Ovary (tissue), 9 donors: ENCODE measurements around the gene TIMP2. TPM values are rescaled to one million over a fixed set of nuclear protein-coding genes. Genes with fewer than 3 reads are reported as not detected.

Experiments used
- DNase-seq, 5 donors: peaks; one replicate each; pipeline ENCODE4 v3.0.0-alpha.2; 2019 to 2020
- H3K27ac ChIP-seq, 2 donors: fragments of 200-600 bp; one replicate each; pipeline versions ENCODE4 v1.5.1 to v1.8.0; 2019 to 2022
- H3K27me3 ChIP-seq: fragments of 200-600 bp; one replicate; pipeline ENCODE4 v1.8.0; 2022
- H3K36me3 ChIP-seq: fragments of 200-600 bp; sonication (generic); one replicate; pipeline ENCODE4 v1.5.1; 2019
- H3K4me1 ChIP-seq: one replicate; pipeline ENCODE4 v1.8.1; 2013; ENCODE audit warnings: mild to moderate bottlenecking, moderate library complexity; ENCODE audit not compliant: insufficient read depth
- H3K4me3 ChIP-seq: fragments of 200-600 bp; sonication (generic); one replicate; pipeline ENCODE4 v1.5.1; 2017
- H3K9me3 ChIP-seq, 2 donors: fragments of 200-600 bp in 1 of 2; sonication (generic) in 1 of 2; one replicate each; pipeline versions ENCODE4 v1.5.1 to v1.8.1; 2013 to 2019; ENCODE audit warnings: mild to moderate bottlenecking in 1 of 2, moderate library complexity in 1 of 2
- CTCF ChIP-seq, 3 donors: fragments of 450-650 bp in 2 of 3; fragments of 200-600 bp in 1 of 3; IDR thresholded peaks; one replicate each; pipeline versions ENCODE4 v1.5.1 to v1.8.0; 2016 to 2022; ENCODE audit warnings: antibody characterized with exemption in 3 of 3, mild to moderate bottlenecking in 1 of 3
- EP300 ChIP-seq: sonication (generic); formaldehyde crosslinking; IDR thresholded peaks from one replicate; pipeline ENCODE4 v1.6.1; 2017; ENCODE audit warnings: antibody characterized with exemption
- POLR2A ChIP-seq: fragments of 450-650 bp; IDR thresholded peaks from one replicate; pipeline ENCODE4 v1.6.1; 2017; ENCODE audit warnings: antibody characterized with exemption, mild to moderate bottlenecking, moderate library complexity
- WGBS, 3 donors: extraction: QIAGEN DNeasy Blood & Tissue Kit in 1 of 3; methylation state at CpG; one replicate each; pipeline versions ENCODE4 v1.1.5 to v1.1.7; 2013 to 2017; 5-methylcytosine and 5-hydroxymethylcytosine counted together
- intact Hi-C, 4 donors: fragments of 100-400 bp; cut with DNase I; formaldehyde crosslinking; loops; one replicate each; pipeline versions ENCODE4 v1.11.0 to v1.15.1; 2022 to 2023
- polyA plus RNA-seq, 2 donors: library from polyadenylated mRNA; stranded (reverse); fragments of 200-250 nt in 1 of 2; fragments of 350-450 nt in 1 of 2; fragmentation: Illumina TruSeq in 1 of 2; extraction: RNeasy Lipid Tissue Mini Kit (QIAGEN cat#74804) in 1 of 2; gene quantifications; one replicate each; pipeline ENCODE4 v1.2.3, GENCODE V29; 2013 to 2014
- total RNA-seq, 7 donors: library from RNA; depleted of rRNA in 2 of 7; stranded (reverse); fragments of >200 nt in 2 of 7; fragmentation: NEBNext Ultra II Directional in 3 of 7; extraction: Animal tissue kit (Norgen Biotek cat#: 25700) in 3 of 7; gene quantifications; one replicate each; pipeline versions ENCODE4 v1.1.0 to v1.2.4, GENCODE V29; 2016 to 2023
- donor health status: DM: no; HTN: no; CAD: no; lungs with moderate emphysema.
- donor health status: DM: no; HTN: no; CAD: no.
- donor health status: Bipolar disorder and iron deficiency.
- donor health status: DM: yes; HTN: yes; CAD: no.
- donor health status: DM: no; HTN: no; CAD: no.
- donor health status: DM: yes; HTN: yes; CAD: no.

The TIMP2 gene
- total and polyA plus RNA-seq, 9 donors = 221 to 1,422 (median 693) TPM

- no peaks in the 10 kb centered on the region for H3K9me3 ChIP-seq
- peak overlapping the region; percentile 82 for H3K4me3 ChIP-seq
- 0 to 1% (median 0%) methylated on average over 36 to 64 of the region's 64 CpGs for WGBS, 3 donors
- H3K27ac ChIP-seq = peak overlapping the region; percentile 61 to 83
- intact Hi-C loops = loop anchor here (2.0 to 10.0 kb wide), 3 partner anchors 42 to 50 kb away; partner anchors contain the start of gene LGALS3BP (in 2 of the 4)
- H3K27me3 ChIP-seq = no peaks in the 10 kb centered on the region
- no peaks in the 10 kb centered on the region for H3K36me3 ChIP-seq
- peaks cover 35% of the 10 kb centered on the region for H3K4me1 ChIP-seq
- DNase-seq = peak; percentile 45 to 77 (median 68)
- TF ChIP-seq POLR2A (no peak), EP300 (no peak), CTCF (IDR thresholded peaks at IDR 0.05) (no peak)
Observed at GRCh38 chr17:78924481-78925151, 571 bp downstream of the TIMP2 start.

- 3 to 4% (median 3%) methylated on average over 26 to 28 of the region's 28 CpGs for WGBS, 3 donors
- peak; percentile 47 to 70 (median 59) for DNase-seq
- no peaks in the 10 kb centered on the region for H3K9me3 ChIP-seq
- peak overlapping the region; percentile 82 for H3K4me3 ChIP-seq
- peaks cover 40% of the 10 kb centered on the region for H3K4me1 ChIP-seq
- TF ChIP-seq EP300 (no peak), POLR2A (no peak), CTCF (IDR thresholded peaks at IDR 0.05) (no peak)
- peak overlapping the region; percentile 61 to 83 for H3K27ac ChIP-seq
- no peaks in the 10 kb centered on the region for H3K36me3 ChIP-seq
- intact Hi-C loops = loop anchor here in 3 of 4 donors (2.0 to 10.0 kb wide), 3 partner anchors 42 to 51 kb away; partner anchors contain the start of gene LGALS3BP (in 2 of the 3)
- H3K27me3 ChIP-seq = no peaks in the 10 kb centered on the region
Observed at GRCh38 chr17:78923660-78924453, 1.3 kb downstream of the TIMP2 start.

GRCh38 chr17:78922816-78923498 lies 2.2 kb downstream of the TIMP2 start:
- TF ChIP-seq EP300 = no peak
- no peak for TF ChIP-seq CTCF (IDR thresholded peaks at IDR 0.05)
- TF ChIP-seq POLR2A = no peak
- Histone ChIP-seq H3K36me3 (no peaks in the 10 kb centered on the region), H3K27ac (peak overlapping the region; percentile 61 to 83), H3K4me1 (peaks cover 44% of the 10 kb centered on the region), H3K4me3 (peak overlapping the region; percentile 82), H3K9me3 (no peaks in the 10 kb centered on the region), H3K27me3 (no peaks in the 10 kb centered on the region)
- 23 to 42% (median 39%) methylated on average over 11 to 13 of the region's 13 CpGs for WGBS, 3 donors
- peak in 1 of 5 donors; percentile 19 for DNase-seq
- intact Hi-C loops = loop anchor here in 3 of 4 donors (5.0 to 10.0 kb wide), 2 partner anchors 41 to 52 kb away; partner anchors contain the start of gene LGALS3BP (in 2 of the 3)

GRCh38 chr17:78921437-78921971 lies 3.7 kb downstream of the TIMP2 start:
- Histone ChIP-seq H3K27ac (peak overlapping the region in 1 of 2 donors; percentile 41), H3K9me3 (no peaks in the 10 kb centered on the region), H3K4me1 (peaks cover 48% of the 10 kb centered on the region), H3K4me3 (no peak overlapping the region), H3K27me3 (no peaks in the 10 kb centered on the region), H3K36me3 (no peaks in the 10 kb centered on the region)
- no peak for TF ChIP-seq EP300
- TF ChIP-seq CTCF (IDR thresholded peaks at IDR 0.05) = no peak
- TF ChIP-seq POLR2A = no peak
- DNase-seq = peak in 1 of 5 donors; percentile 33
- intact Hi-C loops = loop anchor here in 3 of 4 donors (5.0 to 10.0 kb wide), 2 partner anchors 39 to 53 kb away; partner anchors contain the start of gene LGALS3BP (in 2 of the 3)
- 21 to 25% (median 23%) methylated on average over 8 of the region's 8 CpGs for WGBS, 3 donors
